ENCODE results near the gene TMEM131.

The TMEM131 gene

DNA sequence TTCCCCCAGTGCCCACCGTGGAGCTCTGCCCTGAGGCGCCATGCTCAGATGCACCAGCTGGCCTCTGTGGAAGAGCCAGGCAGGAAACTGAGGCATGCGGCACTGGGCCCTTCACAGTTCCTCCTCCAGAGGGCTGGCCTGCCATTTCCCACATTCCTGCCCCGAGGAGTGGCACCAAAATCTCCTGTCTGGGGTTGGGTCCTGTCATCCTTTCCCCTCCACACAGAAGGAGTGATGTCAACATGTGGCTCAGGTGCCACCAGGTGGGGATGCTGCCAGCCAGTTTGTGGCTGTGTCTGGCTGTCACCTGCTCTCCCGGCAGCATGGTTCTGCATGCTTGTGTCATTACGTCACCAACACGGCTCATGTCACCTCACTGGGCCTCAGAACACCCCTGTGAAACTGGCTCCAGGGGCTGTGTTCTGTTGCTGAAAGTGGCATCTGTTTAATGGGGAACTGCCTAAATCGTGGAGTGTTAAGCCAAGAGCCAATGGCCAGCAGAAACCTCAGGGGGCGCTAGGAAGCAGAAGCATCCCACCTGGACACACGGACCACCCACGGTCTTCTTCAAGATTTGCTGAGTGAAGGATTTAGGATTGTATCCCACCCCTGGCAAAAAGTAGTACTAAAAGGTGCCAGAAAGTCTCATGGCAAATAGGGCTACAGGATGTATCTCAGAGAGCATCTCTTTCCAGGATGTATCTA lies 231.0 kb downstream of the TMEM131 start:
- no peak for DNase-seq

DNA sequence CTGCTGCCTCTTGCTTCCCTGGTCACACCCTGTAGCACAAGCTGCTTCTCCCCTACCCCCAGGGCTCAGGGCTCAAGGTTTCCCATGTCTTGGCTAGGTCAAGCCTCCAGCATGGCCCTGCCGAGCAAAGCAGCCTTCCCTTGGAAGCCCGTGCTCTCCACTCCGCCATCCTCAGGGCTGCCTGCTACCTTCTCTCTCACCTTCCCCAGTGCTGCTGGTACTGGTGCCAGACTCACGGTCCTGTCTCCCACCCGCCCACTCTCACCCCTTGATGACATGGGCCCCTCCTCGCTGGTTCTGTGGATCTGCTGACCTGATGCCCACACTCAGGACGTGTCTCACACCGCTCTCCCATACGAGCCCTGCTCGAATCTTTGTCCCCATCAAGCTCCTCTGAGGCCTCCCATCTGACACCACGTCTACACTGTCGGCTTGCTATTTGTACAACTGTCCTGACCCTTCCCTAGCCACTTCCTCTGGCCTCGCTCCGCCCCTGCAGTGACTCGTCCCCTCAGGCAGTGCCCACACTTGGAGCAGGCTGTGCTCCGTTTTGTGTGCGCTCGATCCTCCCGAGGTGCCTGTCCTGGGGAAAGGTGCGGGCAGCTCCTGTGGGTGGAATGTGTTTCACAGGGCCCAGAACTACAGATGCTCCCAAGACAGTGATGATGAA lies 232.4 kb downstream of the TMEM131 start:
- no peak for DNase-seq

DNA sequence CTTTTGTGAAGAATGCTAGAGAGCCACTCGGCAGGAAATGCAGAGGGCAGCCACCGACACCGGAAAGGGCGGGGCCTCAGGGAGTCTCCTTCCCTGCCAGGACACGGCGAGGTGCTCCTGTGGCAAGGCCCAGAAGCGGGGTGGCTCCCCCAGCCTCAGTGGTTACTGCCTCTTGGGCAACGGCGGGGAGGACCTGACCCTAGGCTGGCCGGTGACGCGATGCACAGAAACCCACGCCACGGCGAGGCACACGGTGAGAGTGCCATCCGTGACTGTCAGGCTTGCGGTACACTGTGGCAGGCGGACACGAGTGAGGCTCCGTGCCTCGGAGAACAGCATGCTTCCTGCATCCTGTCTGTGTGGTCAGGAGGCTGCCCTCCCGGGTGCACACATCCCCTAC lies 234.6 kb downstream of the TMEM131 start:
- no peak for DNase-seq

DNA sequence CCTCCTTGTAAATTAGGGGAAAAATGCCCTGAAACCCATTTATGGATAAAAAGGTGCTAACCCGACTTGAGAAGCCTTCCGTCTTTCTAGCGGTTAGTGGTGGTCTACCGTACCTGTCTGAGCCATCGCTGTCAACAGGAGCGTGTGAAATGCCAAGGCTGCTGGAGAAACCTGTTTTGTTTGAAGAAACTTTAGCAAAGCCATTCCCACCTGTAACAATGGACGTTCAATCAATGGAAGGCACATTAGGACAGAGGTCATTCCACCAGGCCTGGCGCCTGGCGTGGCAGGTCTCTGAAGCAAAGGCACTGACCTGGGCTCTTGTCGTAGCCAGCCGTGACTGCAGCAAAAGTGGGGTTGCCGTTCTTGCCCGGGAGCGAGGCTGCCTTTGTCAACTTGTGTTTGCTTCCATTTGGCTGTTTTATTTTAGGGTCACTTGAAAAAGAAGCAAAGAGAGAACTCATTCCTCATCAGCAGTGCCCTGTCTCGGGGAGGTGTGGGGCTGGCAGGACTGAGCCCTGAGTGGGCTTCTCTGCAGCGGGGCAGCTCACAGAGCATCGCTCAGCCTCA lies 235.2 kb downstream of the TMEM131 start:
- DNase-seq = no peak

DNA sequence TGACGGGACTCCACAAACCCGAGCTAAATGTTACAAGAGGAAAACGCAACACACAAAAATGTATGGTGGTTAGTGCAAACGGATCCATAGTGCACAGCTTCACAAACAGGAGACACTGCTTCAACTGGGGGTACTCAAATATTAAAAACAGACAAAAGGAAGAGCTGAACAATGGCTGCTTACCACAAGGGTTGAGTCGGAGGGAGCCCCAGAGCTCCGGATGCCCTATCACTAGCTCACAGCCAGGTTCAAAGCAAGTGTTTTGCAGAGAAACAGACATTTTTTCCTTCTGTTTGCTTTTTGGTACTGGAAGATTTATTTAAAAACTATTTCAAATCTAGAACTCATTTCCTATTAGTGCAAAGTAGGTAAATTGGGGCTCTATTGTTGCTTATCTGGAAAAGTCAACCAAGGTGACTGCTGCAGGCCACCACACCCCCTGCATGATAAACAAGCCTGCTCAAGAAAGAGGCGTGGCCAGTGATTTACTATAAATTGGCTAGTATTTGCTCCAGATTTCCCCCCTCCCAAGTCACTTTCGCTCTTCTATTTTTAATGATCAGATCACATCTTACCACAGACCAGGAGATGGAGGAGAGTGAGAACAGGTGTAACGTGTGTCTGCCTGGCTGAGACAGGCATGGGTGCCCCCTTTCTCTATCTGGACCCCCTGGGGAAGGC lies 235.9 kb downstream of the TMEM131 start:
- no peak for DNase-seq

DNA sequence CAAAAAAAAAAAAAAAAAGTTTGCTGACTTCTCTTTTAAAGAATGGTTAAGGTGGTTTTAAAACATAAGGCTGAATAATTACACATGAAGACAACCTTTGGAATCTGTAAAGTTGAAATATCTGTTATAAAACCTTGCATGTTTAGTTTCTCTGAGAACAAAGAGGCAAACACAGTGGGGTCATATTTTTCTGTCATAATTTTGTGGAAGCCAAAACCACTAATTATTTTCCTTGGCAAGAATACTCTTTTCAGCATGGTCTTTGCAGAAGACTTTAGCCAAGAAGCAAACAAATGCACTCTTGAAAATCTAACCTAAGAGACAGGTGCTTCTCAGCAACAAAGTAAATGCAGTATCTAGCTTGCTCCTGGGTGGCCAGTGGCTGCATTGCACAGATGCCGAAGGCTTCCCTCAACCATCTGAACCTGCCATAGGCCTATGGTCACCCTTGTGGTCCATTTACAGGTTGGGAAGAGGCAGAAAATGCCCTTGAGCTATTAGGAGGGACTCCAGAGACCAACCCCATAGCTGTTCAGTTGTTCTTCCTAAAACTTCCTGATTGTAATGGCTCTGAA lies 237.5 kb downstream of the TMEM131 start:
- DNase-seq = no peak

DNA sequence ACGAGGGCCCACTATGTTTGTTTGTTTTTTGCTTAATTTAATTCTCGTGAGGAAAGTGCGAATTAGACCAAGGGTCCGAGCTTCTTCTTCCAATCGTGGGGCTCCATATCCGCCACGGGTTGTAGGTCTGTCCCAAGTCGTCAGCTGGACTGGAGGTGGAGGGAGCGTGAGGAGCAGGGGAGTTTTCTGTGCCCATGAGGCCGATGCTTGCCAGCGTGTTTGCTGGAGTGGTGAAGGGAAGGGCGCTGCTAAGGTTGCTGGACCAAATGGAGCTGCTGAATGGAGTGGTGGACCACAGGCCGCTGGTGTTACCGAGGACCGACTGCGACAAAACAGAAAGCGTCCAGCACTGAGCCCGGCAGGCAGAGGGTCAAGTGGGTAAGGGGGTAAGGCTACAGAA lies 238.7 kb downstream of the TMEM131 start:
- no peak for DNase-seq

DNA sequence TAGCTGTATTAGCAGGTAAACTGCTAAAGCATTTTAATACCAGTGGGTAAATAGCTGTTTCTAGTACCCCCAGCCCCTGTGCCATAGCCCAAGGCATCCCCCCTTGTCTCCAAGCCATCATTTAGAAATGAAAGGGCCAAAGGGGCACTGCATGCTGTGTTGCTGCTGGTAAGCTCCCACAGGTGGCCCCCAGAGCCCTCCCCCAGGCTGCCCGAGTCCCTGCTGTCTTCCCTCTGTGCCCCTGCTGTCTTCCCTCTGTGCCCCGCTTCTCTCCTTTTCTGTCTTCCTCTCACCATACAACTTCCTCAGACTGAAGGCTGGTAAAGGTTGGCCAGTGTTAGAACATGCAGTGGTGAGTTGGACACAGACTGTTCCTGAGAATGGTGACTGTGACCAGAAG lies 240.3 kb downstream of the TMEM131 start:
- no peak for DNase-seq

DNA sequence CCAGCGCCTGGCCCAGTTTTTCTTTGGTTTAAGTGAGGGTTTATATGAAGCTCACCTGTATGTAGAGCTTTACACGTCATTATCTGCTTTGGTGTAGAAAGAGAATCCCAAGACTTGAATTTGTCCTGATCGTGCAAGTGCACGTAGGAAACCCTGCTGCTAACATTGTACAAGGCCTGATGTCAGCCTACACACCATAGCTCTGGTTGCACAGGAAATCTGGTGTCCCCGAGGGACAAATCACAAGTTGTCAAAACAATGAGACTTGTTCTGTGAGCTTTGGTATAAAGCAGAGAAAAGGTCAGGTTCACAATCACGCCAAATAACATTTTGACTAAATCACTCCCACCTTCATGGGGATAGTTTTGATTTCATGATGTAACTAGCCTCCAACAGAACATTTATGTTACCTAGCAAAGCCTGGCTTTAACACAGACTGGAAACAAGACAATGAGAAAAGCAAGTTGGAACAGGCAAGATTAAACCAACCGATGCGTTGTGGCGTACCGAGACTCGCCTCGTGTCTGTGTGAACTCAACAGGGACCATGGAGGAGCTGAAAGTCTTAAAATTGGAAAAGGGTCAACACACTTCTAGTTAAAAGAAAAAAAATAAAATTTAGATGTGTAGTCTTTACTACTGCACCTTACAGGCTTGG lies 240.9 kb downstream of the TMEM131 start:
- no peak for DNase-seq

DNA sequence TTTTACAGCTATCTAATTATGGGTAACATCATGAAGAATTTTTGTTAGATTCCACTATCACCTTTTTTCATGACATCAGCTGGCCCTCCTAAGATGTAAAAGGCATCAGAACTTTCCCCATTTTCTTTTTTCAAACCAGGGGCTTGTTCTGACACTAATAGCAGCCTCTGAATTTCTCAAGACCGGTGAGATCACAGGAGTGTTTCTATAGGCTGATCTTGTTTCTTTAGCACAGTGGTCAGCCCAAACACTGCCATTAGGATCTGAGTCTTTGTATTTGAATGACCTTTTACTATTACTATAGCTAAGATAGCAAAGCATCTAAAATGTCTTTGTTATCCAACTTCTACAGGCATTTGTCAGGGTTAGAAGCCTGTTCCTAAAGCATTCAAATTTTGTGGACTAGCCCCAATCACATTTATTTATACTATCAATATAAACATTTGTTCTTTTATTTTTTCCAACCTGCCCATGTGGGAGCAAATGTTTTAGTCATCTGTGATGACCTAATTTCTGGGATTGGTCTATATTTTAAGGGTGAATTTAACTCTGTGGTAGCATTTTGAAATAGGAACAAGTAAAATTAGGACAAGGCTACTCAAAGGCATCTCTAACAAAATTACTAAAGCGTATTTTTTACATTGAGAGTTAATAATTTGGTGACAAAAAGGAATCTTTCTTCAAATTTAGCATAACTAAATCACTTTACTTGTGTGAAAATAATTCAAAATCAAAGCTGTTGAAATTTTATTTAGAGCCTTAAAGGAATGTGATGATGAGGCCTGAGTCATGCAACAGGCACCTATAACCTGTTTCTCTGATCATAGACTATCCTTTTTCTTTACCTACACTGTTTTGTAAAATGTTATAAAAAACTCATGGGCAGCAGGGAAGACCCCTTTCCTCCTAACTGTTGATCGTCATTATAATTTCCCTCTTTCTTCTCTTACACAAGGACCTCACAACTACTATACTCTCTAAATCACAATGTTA lies 243.1 kb downstream of the TMEM131 start:
- no peak for DNase-seq

DNA sequence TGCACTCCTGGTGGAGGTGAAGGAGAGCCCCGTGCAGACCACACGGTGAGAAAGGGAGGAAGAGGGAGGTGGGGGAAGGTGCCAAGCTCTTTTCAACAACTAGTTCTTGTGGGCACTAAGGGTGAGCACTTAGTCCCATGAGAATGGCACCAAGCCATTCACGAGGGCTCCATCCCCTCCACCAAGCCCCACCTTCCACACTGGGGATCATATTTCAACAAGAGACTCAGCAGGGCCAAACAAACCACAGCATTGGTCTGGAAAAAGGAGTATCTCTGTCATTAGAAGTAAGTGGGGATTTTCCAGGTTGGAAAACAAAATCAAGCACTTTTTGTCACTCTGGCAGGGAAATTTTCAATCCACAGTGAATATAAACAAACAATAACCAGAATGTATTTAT lies 244.0 kb downstream of the TMEM131 start:
- DNase-seq = no peak

DNA sequence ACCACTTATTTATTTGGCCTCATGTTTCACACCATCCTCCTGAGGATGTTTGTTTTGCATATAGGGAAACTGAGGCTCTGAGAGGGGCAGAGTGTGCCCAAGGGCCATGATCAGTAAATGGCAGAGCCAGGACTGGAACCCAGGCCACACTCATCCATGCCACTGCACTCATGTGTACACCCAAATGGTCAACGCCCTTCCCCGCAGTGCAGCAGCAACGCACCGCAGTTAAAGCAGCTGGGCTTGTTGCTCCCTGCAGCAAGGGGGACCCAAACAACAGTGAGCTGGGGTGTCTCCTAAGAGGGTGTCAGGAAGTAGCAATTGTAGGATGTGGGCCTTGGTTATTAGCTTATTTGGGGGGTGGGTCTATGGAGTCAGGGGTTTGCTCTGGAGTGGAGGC lies 245.7 kb downstream of the TMEM131 start:
- DNase-seq = no peak

DNA sequence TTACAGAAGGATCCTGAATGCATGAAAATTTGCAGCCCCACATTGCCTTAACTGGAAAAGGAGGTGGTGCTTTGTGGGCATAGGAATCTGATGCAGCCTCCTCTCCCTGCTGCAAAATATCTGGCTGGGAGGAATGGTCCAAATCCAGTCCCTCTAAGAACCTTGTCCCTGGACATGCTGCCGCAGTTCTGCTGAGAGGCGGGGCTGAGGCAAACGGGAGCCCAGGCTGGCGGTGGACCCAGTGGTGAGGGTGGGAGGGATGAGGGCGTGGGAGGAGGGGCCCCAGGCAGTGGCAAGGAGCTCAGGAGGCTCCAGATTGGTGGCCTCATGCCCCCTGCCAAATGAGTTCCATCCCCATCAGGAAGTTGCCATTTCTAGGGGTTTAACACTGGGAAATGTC lies 246.2 kb downstream of the TMEM131 start:
- DNase-seq = no peak

DNA sequence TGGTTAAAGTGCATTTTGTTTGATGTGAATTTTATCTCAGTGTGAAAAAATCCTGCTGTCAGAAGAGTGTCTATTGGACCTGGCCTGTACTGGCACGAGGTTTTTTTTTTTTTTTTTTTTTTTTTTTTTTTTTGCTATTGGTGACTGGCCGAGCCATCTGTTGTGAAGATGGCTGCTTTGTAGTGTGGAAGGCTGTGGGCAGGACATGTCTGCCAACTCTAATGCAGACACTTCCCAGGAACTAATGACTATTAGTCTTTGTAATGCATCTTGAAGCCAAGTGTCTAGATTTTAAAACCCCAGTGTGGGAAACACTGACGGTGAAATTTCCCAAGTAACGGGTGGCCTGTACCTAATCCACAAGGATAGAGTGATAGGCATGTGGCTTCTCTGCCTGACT lies 248.0 kb downstream of the TMEM131 start:
- no peak for DNase-seq

DNA sequence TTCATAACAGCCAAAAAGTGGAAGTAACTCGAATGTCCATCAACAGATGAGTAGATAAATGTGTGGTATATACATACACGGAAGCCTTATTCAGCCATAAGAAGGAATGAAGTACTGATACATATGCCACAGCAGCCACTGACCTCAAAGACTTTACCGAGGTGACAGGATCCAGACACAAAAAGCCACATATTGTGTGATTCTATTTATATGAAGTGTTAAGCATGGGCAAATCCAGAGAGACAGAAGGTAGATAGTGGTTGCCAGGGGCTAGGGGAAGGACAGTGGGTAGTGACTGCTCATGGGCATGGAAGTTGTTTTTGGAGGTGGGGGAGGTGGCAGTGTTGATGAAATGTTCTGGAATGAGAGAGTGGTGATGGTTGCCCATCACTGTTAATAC lies 248.5 kb downstream of the TMEM131 start:
- no peak for DNase-seq

DNA sequence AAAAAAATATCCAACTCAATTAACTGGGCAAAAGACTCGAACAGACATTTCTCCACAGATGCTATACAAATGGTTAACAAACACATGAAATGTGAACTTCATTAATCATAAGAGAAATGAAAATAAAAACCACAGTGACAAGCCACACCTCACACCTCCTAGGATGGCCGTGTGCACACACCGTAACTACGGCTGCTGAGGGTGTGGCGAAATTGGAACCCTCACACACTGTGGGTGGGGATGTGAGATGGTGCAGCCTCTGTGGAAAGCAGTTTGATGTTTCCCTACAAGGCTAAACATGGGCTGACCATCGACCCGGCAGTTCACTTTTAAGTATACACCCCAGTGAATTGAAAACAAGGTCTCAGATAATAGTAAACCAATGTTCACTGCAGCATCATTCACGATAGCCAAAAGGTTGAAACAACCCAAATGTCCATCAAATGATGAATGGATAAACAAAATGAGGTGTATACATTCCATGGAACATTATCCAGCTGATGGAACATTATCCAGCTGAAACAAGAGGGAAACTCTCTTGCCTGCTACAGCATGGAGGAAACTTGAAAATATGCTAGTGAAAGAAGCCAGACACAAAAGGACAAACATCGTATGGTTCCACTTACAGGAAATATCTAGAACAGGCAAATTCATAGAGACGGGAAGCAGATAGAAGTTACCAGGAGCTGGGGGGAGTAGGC lies 250.1 kb downstream of the TMEM131 start:
- DNase-seq = no peak

DNA sequence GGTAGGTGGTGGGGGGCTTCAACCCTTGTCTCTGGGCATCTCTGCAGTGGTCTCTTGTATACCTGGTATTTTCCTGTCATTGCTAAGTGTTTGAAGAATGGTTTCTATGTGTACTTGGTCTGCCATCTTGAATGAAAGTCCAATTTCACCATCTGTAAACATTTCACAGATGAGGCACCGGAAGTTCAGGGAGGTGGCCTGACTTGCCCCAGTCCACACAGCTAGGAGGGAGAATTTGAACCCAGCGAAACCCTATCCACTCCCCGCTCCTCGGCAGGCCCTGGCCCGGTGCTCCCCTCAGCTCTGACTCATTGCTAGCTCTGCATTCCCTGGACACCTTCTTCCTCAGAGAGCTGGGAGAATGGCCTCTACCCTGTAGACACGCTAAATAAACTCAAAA lies 251.8 kb downstream of the TMEM131 start:
- no peak for DNase-seq

DNA sequence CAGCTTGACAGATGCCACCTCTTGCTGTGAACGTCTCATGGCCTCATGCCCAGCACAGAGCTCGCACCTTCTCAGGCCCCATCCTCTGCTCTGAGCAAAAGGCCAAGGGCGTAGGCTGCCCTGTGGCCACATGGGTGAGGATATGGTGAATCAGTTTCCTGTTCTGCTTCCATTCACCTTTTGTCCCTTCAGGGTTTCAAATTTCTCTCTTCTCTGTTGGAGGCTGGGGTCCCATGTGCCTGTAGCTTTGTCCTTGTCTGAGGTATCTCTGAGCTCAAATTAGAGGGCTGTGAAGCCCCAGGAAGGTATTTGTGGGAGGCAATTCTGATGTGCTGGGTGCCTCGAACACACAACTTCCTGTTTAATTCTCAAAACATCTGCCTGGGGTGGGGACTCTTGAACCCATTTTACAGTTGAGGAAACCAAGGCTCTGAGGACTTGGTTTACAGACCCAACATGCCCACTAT lies 253.3 kb downstream of the TMEM131 start:
- no peak for DNase-seq

DNA sequence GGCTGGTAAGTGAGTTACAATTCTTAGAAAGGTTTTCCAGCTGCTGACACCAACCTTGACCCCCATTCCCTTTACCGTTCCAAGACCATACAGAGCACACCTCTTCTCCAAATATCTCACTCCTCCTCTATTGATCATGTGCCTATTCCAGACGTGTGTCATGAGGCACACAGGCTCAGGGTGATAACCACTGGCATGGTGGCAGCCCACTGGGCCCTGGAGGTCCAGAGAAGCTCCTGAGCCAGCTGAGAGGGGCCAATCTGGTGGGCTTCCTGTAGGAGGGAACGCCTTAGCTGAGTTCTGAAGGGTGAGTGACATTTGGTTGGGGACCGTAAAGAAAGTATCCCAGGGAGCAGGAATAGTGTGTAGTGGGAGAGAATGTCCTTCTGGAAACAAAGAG lies 254.1 kb downstream of the TMEM131 start:
- DNase-seq = no peak

DNA sequence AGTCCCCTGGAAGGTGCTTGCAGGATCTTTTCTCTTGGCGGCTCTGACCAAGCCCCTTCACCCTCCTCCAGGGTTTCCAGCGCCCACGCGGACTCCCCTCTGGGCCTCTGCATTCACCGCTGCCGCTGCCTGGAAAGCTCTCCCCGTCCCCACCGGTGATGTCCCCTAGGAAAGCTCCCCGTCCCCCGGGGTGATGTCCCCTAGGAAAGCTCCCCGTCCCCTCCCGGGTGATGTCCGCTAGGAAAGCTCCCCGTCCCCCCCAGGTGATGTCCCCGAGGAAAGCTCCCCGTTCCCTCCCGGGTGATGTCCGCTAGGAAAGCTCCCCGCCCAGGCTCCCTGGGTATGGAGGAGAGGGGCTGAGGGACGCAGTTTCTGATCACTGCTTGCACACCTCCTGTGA lies 254.5 kb downstream of the TMEM131 start:
- no peak for DNase-seq

Measured in nucleus accumbens (tissue), 56 donors.